A673 (cell line): ENCODE measurements around the gene GPR15LG.

Source experiments
- CTCF ChIP-seq: fragments of 300-800, 200-600 bp; sonication (generic); conservative IDR thresholded peaks from 2 replicates; pipeline ENCODE4 v1.5.1; 2017; ENCODE audit warnings: low read depth, mild to moderate bottlenecking, antibody characterized with exemption, low read length, moderate library complexity, mixed read lengths
- EZH2 ChIP-seq: fragments of 200-600 bp; sonication (generic); IDR thresholded peaks from 2 replicates; pipeline ENCODE4 v1.6.1; 2017; ENCODE audit warnings: borderline replicate concordance, low read depth, mild to moderate bottlenecking, mixed read lengths, antibody characterized with exemption, low read length; ENCODE audit not compliant: poor library complexity, severe bottlenecking

GRCh38 chr10:84188815-84189214, 15.2 kb downstream of the GPR15LG start:
- TF ChIP-seq CTCF: no peak
- TF ChIP-seq EZH2: no peak
